Measurements from ENCODE around the gene TBC1D13. TPM values are rescaled to one million over a fixed set of nuclear protein-coding genes. Genes with fewer than 3 reads are reported as not detected.

The TBC1D13 gene
- total and polyA plus RNA-seq, 10 of the 15 experiments (the other 5 are each of a cell fraction or from before 2014, with no cell fraction given), result 3.0 to 23.1 (median 16.5) TPM

GRCh38 chr9:128818839-128819715 lies 32.0 kb downstream of the TBC1D13 start (continued):
- TF ChIP-seq IRF3 (IDR thresholded peaks at IDR 0.05), result no peak

GRCh38 chr9:128819716-128820664 lies 32.9 kb downstream of the TBC1D13 start:
- H3K9me3 ChIP-seq (replicated peaks; ENCODE audit: control insufficient read depth, insufficient read depth, low read length), result no peaks in the 10 kb centered on the region
- no peak for DNase-seq (ENCODE audit: low read depth, low spot score)
- H3K27me3 ChIP-seq (replicated peaks in 1 of 2; ENCODE audit: control insufficient read depth in 2 of 2, insufficient read depth in 2 of 2, low read length in 1 of 2), result no peaks in the 10 kb centered on the region
- WGBS (ENCODE audit: insufficient coverage, insufficient replicate concordance, low lambda C conversion rate, missing lambda C conversion rate), result 78% methylated on average over 18 of the region's 18 CpGs
- POLR2A ChIA-PET, result interaction anchor here (0.5 to 2.5 kb wide), 4 partner anchors 8 to 96 kb away, joined by 3 to 15 read pairs (median 10); partner anchors contain the start of genes SPOUT1 and ZDHHC12
- H3K4me3 ChIP-seq, result no peak overlapping the region
- FAIRE-seq, result no peak
- no peaks in the 10 kb centered on the region for H4K20me1 ChIP-seq (ENCODE audit: control insufficient read depth, insufficient read depth)
- in situ Hi-C loops (cut with MboI) (no loop called here), intact Hi-C loops (cut with micrococcal nuclease; ENCODE audit: unreplicated experiment) (loop anchor here (10.0 kb wide), 1 partner anchor 175 kb away; no protein-coding TSS in a partner anchor)
- BruUV-seq (replicated peaks), result no TSS peak
- ATAC-seq, result no peak
- RAD21 ChIA-PET (ENCODE audit: unreplicated experiment), result interaction anchor here (1.0 to 1.2 kb wide), 2 partner anchors 10 to 216 kb away, joined by 3 read pairs; partner anchors contain the start of genes MIGA2 and SPOUT1
- SMC1A ChIA-PET (ENCODE audit: uncharacterized antibody, unreplicated experiment), result interaction anchor here (0.7 kb wide), 1 partner anchor 381 kb away, joined by 3 read pairs; no protein-coding TSS in a partner anchor
- H3K36me3 ChIP-seq (ENCODE audit: control insufficient read depth in 2 of 2, insufficient read depth in 2 of 2, low read length in 1 of 2), result peaks cover 10 to 17% of the 10 kb centered on the region in 2 experiments; a peak in 3 of 4 replicates
- no peak overlapping the region for H3K27ac ChIP-seq (ENCODE audit: control insufficient read depth, insufficient read depth)
- CTCF ChIA-PET, result interaction anchor here (0.7 to 3.3 kb wide), 8 partner anchors 7 to 109 kb away, joined by 3 to 29 read pairs (median 7); partner anchors contain the start of genes SPOUT1 and ZDHHC12
- H3K79me2 ChIP-seq (ENCODE audit: control insufficient read depth, insufficient read depth, low read length), result peaks cover 3% of the 10 kb centered on the region; the same call in 1 of the 2 replicates
- peak overlapping the region; percentile 97 for H3K4me2 ChIP-seq (ENCODE audit: control insufficient read depth, insufficient read depth)
- no peak overlapping the region for H2AFZ ChIP-seq (ENCODE audit: control insufficient read depth, low read depth, low read length)
- H3K9ac ChIP-seq (ENCODE audit: control insufficient read depth, insufficient read depth, low read length), result no peak overlapping the region
- peaks cover 7% of the 10 kb centered on the region; the same call in 1 of the 2 replicates for H3K4me1 ChIP-seq (ENCODE audit: control insufficient read depth, insufficient read depth, low read length)
- TF ChIP-seq IKZF2 (IDR thresholded peaks at IDR 0.05) (no peak), SMC3 (IDR thresholded peaks at IDR 0.05; ENCODE audit: borderline replicate concordance, low read length) (no peak), ATF7 (IDR thresholded peaks at IDR 0.05; ENCODE audit: low read depth) (no peak), CEBPB (IDR thresholded peaks at IDR 0.05; ENCODE audit: borderline replicate concordance in 1 of 2, low read depth in 2 of 2, low read length in 2 of 2) (no peak), MTA3 (IDR thresholded peaks at IDR 0.05; ENCODE audit: borderline replicate concordance, low read length) (no peak), SUPT20H (IDR thresholded peaks at IDR 0.05; ENCODE audit: borderline replicate concordance, control insufficient read depth, low read depth, low read length) (no peak), USF1 (IDR thresholded peaks at IDR 0.05; ENCODE audit: borderline replicate concordance, extremely low read length, insufficient read depth, low read depth, low read length) (no peak), MYC (IDR thresholded peaks at IDR 0.05; ENCODE audit: insufficient read depth, insufficient read length, insufficient replicate concordance, low read length, severe bottlenecking) (no peak), IRF5 (IDR thresholded peaks at IDR 0.05; ENCODE audit: borderline replicate concordance) (no peak), CREM (IDR thresholded peaks at IDR 0.05; ENCODE audit: low read depth) (no peak), CHD4 (IDR thresholded peaks at IDR 0.05) (no peak)
